Ovary (tissue), 9 donors: ENCODE measurements around the gene IGDCC3. TPM values are rescaled to one million over a fixed set of nuclear protein-coding genes. Genes with fewer than 3 reads are reported as not detected.

ENCODE experiments used
- DNase-seq, 5 donors: peaks; one replicate each; pipeline ENCODE4 v3.0.0-alpha.2; 2019 to 2020
- H3K27ac ChIP-seq, 2 donors: fragments of 200-600 bp; one replicate each; pipeline versions ENCODE4 v1.5.1 to v1.8.0; 2019 to 2022
- H3K27me3 ChIP-seq: fragments of 200-600 bp; one replicate; pipeline ENCODE4 v1.8.0; 2022
- H3K36me3 ChIP-seq: fragments of 200-600 bp; sonication (generic); one replicate; pipeline ENCODE4 v1.5.1; 2019
- H3K4me1 ChIP-seq: one replicate; pipeline ENCODE4 v1.8.1; 2013; ENCODE audit warnings: mild to moderate bottlenecking, moderate library complexity; ENCODE audit not compliant: insufficient read depth
- H3K4me3 ChIP-seq: fragments of 200-600 bp; sonication (generic); one replicate; pipeline ENCODE4 v1.5.1; 2017
- H3K9me3 ChIP-seq, 2 donors: fragments of 200-600 bp in 1 of 2; sonication (generic) in 1 of 2; one replicate each; pipeline versions ENCODE4 v1.5.1 to v1.8.1; 2013 to 2019; ENCODE audit warnings: mild to moderate bottlenecking in 1 of 2, moderate library complexity in 1 of 2
- EP300 ChIP-seq: sonication (generic); formaldehyde crosslinking; IDR thresholded peaks from one replicate; pipeline ENCODE4 v1.6.1; 2017; ENCODE audit warnings: antibody characterized with exemption
- POLR2A ChIP-seq: fragments of 450-650 bp; IDR thresholded peaks from one replicate; pipeline ENCODE4 v1.6.1; 2017; ENCODE audit warnings: antibody characterized with exemption, mild to moderate bottlenecking, moderate library complexity
- WGBS, 3 donors: extraction: QIAGEN DNeasy Blood & Tissue Kit in 1 of 3; methylation state at CpG; one replicate each; pipeline versions ENCODE4 v1.1.5 to v1.1.7; 2013 to 2017; 5-methylcytosine and 5-hydroxymethylcytosine counted together
- intact Hi-C, 4 donors: fragments of 100-400 bp; cut with DNase I; formaldehyde crosslinking; loops; one replicate each; pipeline versions ENCODE4 v1.11.0 to v1.15.1; 2022 to 2023
- polyA plus RNA-seq, 2 donors: library from polyadenylated mRNA; stranded (reverse); fragments of 200-250 nt in 1 of 2; fragments of 350-450 nt in 1 of 2; fragmentation: Illumina TruSeq in 1 of 2; extraction: RNeasy Lipid Tissue Mini Kit (QIAGEN cat#74804) in 1 of 2; gene quantifications; one replicate each; pipeline ENCODE4 v1.2.3, GENCODE V29; 2013 to 2014
- total RNA-seq, 7 donors: library from RNA; depleted of rRNA in 2 of 7; stranded (reverse); fragments of >200 nt in 2 of 7; fragmentation: NEBNext Ultra II Directional in 3 of 7; extraction: Animal tissue kit (Norgen Biotek cat#: 25700) in 3 of 7; gene quantifications; one replicate each; pipeline versions ENCODE4 v1.1.0 to v1.2.4, GENCODE V29; 2016 to 2023
- TF ChIP-seq, protein P1 (sequence below), 3 donors: fragments of 450-650 bp in 2 of 3; fragments of 200-600 bp in 1 of 3; IDR thresholded peaks; one replicate each; pipeline versions ENCODE4 v1.5.1 to v1.8.0; 2016 to 2022; ENCODE audit warnings: antibody characterized with exemption in 3 of 3, mild to moderate bottlenecking in 1 of 3
- donor health status: DM: no; HTN: no; CAD: no; lungs with moderate emphysema.
- donor health status: DM: no; HTN: no; CAD: no.
- donor health status: Bipolar disorder and iron deficiency.
- donor health status: DM: yes; HTN: yes; CAD: no.
- donor health status: DM: no; HTN: no; CAD: no.
- donor health status: DM: yes; HTN: yes; CAD: no.

The IGDCC3 gene
- total and polyA plus RNA-seq, 9 donors = 0.11 to 1.8 (median 0.74) TPM

- Histone ChIP-seq H3K4me3 (no peak overlapping the region), H3K27ac (no peak overlapping the region), H3K9me3 (no peaks in the 10 kb centered on the region), H3K4me1 (peaks cover 10% of the 10 kb centered on the region), H3K36me3 (no peaks in the 10 kb centered on the region), H3K27me3 (no peaks in the 10 kb centered on the region)
- WGBS, 3 donors = 77 to 86% (median 78%) methylated on average over 7 of the region's 7 CpGs
- intact Hi-C loops = no loop called here
- DNase-seq = no peak
- TF ChIP-seq POLR2A (no peak), EP300 (no peak)
- TF ChIP-seq, protein P1, sequence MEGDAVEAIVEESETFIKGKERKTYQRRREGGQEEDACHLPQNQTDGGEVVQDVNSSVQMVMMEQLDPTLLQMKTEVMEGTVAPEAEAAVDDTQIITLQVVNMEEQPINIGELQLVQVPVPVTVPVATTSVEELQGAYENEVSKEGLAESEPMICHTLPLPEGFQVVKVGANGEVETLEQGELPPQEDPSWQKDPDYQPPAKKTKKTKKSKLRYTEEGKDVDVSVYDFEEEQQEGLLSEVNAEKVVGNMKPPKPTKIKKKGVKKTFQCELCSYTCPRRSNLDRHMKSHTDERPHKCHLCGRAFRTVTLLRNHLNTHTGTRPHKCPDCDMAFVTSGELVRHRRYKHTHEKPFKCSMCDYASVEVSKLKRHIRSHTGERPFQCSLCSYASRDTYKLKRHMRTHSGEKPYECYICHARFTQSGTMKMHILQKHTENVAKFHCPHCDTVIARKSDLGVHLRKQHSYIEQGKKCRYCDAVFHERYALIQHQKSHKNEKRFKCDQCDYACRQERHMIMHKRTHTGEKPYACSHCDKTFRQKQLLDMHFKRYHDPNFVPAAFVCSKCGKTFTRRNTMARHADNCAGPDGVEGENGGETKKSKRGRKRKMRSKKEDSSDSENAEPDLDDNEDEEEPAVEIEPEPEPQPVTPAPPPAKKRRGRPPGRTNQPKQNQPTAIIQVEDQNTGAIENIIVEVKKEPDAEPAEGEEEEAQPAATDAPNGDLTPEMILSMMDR (IDR thresholded peaks at IDR 0.05) = no peak
Observed at GRCh38 chr15:65409036-65409631, 31.3 kb upstream of the IGDCC3 start.

GRCh38 chr15:65408324-65409035 lies 30.7 kb upstream of the IGDCC3 start:
- Histone ChIP-seq H3K4me1 (peaks cover 10% of the 10 kb centered on the region), H3K9me3 (no peaks in the 10 kb centered on the region), H3K36me3 (no peaks in the 10 kb centered on the region), H3K4me3 (no peak overlapping the region), H3K27ac (no peak overlapping the region), H3K27me3 (no peaks in the 10 kb centered on the region)
- 73 to 78% (median 77%) methylated on average over 7 of the region's 7 CpGs for WGBS, 3 donors
- no peak for TF ChIP-seq EP300
- TF ChIP-seq, protein P1 (IDR thresholded peaks at IDR 0.05) = no peak
- TF ChIP-seq POLR2A = no peak
- intact Hi-C loops = no loop called here
- no peak for DNase-seq

DNA sequence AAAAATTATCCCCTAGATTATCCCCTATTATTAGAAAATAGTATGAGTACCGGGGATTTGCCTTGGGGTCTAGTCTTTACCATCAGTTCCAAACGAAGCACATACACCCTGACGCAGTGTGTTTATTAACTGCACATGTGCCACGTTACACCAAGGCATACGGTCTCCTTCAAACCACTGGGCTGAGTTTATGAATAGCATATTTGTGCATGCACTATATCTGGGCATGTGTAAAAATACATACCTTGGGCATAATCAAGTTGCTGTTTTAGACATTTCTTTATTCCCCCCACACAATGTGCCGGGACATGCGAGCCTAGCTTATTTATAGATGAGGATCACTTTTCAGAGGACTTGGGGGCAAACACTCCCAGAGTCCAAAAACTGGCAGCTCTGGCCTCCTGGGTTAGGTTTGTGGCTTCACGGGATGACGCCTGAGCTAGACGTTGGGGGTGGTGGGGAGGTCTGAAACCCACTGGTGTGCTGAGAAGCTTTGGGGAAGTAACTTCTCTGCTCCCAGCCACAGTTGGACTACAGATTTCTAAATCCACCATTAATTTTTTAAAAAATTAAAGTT lies 28.7 kb upstream of the IGDCC3 start:
- DNase-seq = no peak
- TF ChIP-seq EP300 = no peak
- no peak for TF ChIP-seq POLR2A
- TF ChIP-seq, protein P1 (IDR thresholded peaks at IDR 0.05) = no peak
- peaks cover 5% of the 10 kb centered on the region for H3K4me1 ChIP-seq
- no peak overlapping the region for H3K27ac ChIP-seq
- H3K4me3 ChIP-seq = no peak overlapping the region
- WGBS, 3 donors = 83 to 89% (median 86%) methylated on average over 10 of the region's 10 CpGs
- H3K36me3 ChIP-seq = no peaks in the 10 kb centered on the region
- intact Hi-C loops = no loop called here
- H3K27me3 ChIP-seq = no peaks in the 10 kb centered on the region
- H3K9me3 ChIP-seq = no peaks in the 10 kb centered on the region

DNA sequence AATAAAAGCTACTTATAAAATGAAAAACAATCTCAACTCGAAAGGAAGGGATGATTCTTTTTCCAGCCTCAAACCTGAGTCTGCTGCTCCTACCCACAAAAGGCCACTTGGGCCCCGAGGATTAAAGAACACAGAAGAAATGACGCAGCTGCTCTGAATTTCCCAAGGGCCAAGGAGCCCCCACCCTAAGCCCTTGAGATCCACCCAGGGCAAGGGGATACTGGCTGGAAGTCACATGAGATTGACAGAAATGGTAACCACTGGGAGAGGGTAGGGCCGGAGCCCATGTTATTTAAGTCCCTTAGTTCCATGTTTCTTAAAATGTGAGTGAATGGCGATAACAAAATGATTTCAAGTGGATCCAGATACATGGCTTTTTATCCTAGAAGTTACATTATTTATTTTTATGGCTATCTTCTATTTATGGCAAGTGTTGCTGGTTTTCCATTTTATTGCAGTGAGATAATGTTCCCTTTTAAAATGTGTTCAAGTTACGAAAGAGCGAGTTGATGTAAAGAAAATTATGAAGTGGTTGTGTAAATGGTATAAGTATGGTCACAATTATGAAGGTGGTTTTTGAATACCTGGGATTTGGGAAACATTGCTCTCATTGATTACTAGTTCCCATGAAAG lies 28.1 kb upstream of the IGDCC3 start:
- Histone ChIP-seq H3K27ac (peak overlapping the region in 1 of 2 donors; percentile 26), H3K4me1 (peaks cover 7% of the 10 kb centered on the region), H3K9me3 (no peaks in the 10 kb centered on the region), H3K4me3 (no peak overlapping the region), H3K36me3 (no peaks in the 10 kb centered on the region), H3K27me3 (no peaks in the 10 kb centered on the region)
- intact Hi-C loops = no loop called here
- 57 to 70% (median 66%) methylated on average over 7 of the region's 7 CpGs for WGBS, 3 donors
- TF ChIP-seq, protein P1 (IDR thresholded peaks at IDR 0.05) = no peak
- TF ChIP-seq POLR2A = no peak
- TF ChIP-seq EP300 = no peak
- DNase-seq = no peak
